HG02588 (cell line): ENCODE results near the gene SLC6A5.

Experiments used
- ATAC-seq: cut with Tn5 transposase; IDR thresholded peaks from one replicate; pipeline ENCODE4 v1.9.1; 2021; ENCODE audit warnings: mild to moderate bottlenecking, moderate library complexity; ENCODE audit not compliant: unreplicated experiment

Gene SLC6A5

GRCh38 chr11:20596205-20597153, 2.9 kb upstream of the SLC6A5 start:
- ATAC-seq: no peak

DNA sequence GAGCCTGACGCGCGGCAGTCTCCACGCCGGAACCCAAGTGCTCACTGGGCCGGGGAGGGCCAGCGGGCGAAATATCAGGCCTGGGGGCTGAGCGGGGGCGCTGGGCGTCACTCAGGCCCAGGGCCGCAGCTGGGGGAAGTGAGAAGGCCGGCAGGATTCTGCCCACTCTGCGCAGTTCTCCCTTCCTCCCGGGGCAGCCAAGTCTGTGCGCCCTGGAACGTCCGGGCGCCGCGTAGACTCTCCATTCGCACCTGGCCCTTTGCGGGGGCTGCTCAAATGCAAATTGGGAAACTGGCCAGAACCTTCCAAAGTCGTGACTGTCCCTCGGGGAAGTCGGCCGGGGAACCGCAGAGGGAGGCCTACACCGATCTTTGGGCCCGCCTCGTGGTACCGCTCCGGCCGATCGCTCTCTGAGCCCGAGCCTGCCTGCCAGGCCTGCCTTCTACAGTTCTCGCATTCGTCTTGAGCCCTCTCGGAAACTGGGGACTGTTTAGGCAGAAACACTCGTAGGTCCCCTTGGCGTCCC, 2.2 kb upstream of the SLC6A5 start:
- no peak for ATAC-seq

DNA sequence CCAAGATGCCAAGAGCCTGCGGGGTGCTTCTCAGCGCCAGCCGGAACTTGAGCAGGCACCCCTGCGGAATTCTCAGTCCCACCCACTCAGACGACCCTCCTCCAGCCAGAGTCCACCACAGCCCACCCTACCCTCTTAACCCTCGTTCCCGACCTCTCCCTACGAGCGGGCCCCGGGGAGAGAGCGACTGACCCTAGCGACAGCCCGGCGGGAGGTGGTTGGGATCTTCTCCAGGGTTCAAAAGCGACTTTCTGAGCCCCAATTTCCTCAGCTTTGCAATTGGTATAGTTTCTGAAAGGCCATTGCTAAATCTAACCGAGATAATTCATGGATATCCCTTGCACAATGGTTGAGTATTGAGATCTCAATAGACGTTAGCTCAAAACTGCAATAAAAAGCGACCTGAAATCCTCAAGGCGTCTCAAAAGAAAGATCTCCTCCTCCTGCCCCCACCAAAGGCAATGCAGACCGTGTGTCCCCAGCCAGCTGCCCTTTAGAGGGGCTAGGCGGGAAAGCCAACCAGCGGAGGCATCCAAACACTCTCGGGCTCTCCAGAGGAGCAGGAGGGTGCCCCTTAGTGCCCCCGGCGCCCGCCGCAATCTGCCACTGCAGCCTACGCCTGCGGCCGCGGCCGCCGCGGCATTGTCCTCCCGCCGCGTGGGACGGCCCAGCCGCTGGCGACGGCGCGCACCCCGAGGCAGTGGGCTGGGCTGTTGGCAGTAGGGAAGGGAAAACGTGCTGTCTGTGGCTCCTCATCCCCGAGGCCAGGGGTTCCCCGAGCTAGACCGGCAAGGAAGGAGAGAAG, 1.5 kb upstream of the SLC6A5 start:
- no peak for ATAC-seq

- no peak for ATAC-seq
These were observed 916 bp upstream of the SLC6A5 start for GRCh38 chr11:20598492-20598891.

DNA sequence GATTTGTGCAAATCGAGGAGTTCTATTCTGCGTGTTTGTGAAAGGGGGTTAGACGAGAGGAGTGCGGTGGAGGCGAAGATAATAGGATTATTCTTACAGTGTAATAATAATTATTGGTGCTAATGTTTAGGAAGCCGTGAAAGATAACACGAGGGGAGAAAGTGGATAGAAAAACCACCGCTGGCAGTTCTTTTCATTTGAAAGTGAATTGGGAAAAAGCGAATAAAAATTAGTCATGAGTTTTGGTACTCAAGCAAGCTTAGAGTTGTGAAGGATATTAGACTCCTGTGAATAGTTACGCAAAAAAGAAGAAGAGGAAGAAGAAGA, 575 bp downstream of the SLC6A5 start:
- no peak for ATAC-seq

DNA sequence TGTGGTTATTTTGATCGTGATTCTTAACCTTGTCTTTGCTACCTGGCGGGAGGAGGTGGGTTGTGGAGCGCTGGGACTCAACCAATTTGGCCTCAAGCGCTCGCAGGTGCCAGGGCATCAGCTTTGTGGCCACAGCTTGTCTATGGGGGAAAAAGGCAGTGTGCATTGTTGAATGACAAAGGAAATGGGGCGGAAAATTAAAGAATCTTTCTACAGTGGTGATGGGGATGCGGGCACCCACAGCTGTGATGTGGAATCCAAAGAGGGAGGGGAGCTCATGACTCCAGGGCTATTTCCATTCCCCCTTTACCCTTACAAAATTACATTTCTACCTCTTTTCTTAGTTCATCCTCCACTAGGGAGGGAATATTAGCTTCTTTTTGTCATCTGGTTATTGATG, 1.1 kb downstream of the SLC6A5 start:
- ATAC-seq: no peak

DNA sequence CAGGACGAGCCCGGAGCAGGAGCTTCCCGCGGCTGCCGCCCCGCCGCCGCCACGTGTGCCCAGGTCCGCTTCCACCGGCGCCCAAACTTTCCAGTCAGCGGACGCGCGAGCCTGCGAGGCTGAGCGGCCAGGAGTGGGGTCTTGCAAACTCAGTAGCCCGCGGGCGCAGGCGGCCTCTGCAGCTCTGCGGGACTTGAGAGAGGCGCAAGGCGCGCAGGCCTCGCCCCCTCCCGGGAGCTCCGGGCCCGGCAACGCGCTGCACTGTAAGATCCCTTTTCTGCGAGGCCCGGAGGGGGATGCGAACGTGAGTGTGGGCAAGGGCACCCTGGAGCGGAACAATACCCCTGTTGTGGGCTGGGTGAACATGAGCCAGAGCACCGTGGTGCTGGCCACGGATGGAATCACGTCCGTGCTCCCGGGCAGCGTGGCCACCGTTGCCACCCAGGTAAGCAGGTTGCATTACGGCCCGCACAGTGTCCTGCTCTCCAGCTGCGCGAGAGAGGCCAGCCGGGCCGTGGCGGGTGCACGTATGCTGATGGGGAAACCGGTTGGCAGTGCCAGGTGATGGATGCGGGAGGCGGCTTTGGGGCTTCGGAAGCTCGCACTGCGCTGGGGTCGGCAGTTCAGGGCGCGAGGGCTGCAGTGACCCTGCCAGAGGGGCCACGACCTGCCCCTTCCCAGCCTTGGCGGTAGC, 2.0 kb downstream of the SLC6A5 start:
- ATAC-seq: no peak

- ATAC-seq: no peak
These were observed 4.9 kb downstream of the SLC6A5 start for GRCh38 chr11:20604295-20604803.

DNA sequence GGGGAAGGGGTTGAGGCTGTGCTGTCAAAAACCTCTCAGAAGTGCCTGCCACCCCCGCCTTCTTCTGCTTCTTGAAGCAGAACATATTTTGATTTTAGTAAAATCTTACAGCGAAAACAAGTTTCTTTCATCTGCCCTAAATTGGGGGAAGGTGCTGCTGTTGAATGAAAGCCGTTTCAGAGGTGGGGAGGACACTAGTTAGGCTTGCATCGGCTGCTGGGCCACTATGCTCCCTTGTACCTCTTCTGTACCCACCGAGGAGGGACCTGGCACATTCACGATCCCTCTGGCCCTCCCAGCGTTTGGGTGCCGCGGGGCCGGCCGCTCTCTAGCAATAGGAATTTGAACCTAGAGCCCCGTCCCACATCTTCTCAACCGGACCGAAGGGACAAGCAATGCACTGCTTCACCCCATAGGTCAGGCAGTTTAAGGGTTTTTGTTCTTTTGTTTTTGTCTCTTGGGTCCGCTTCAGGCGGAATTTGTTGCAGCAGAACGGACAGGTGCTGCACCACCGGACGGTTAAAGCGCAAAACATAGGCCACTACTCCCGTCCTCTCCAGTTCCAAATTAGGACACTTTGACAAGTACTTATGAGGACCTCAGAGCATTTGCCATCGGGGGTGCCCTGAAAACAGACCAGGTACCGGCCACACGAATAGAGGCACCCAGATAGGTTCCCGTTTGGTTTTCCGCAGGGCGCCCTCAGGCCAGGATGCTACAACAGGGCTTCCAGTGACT, 5.6 kb downstream of the SLC6A5 start:
- no peak for ATAC-seq

GRCh38 chr11:20605602-20606091, 6.2 kb downstream of the SLC6A5 start:
- no peak for ATAC-seq

DNA sequence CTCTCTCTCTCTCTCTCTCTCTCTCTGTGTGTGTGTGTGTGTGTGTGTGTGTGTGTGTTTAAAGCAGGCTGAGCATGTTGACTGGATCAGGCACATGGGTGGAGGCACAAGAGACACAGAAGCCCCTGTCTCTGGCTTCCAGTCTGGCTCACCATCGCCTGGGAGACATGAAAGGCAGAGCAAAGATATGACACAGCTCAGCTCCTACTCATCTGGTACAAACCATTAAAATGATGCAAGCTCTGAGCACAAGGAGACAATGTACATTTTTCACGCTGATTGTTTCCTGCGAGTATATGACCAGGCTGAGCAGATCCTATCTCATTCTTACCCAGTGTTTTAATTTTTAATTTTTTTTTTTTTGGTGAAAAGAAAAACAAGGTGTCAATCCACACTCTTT, 9.5 kb downstream of the SLC6A5 start:
- no peak for ATAC-seq

DNA sequence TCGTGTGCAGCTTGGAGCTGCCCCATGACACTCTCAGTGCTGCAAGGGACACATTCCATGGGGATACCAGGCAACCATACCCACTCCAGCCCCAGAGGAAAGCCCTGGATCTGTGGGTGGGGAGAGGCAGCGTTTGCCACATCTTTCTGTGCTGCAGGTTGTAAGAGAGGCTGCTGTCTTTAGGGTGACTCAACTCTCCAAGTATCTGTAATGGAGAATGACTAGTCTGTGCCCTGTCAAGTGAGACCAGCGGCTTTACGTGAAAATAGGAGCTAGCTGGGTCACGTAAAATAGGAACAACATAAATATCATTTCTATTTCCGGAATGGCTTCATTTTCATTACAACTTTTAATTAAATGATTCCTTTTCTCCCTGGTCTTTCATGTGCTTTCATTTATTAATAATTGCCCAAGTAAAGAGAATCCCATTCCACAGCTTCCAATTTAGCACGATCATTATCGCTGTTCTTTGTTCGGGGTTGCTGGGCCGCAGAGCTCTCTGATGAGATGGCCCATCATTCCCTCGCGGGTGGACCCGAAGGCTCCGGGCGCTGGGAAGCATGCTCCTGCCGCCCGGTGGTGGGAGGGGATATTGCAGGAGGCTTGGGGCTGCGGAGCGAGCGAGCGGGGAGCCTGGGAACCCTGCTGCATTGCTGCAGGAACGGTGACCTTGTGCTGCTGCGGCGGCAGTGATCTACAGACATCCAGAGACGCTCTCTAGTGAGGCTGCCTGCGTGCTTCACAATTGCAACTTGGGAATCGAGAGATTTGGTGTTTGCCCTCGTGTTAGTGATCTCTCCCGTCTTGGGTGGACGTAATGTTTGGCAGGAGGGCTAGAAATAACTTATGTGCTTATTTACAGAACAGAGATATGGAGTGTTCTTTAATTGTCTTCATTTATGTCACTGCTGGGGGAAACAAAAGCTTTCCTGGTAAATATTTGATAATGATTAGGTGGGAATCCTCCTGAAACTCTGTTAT, 10.6 kb downstream of the SLC6A5 start:
- ATAC-seq: peak; percentile 96

DNA sequence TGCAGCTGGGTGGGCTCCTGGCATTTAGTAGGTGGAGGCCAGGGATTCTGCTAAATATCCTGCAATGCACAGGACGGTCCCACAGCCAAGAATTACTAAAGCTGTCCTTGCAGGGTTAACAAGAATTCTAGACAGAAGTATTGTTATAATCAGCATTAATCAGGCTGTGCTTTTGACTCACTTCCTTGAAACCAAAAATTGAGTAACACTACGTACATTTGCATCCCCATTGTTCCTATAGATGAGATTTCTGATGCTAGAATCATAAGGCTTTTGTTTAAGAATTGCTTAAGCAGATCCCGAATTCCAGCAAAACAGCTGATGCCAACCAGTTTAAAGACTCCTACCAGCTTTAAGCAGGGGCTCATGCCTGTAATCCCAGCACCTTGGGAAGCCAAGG, 11.4 kb downstream of the SLC6A5 start:
- ATAC-seq: no peak

GRCh38 chr11:20611445-20611844, 12.0 kb downstream of the SLC6A5 start:
- no peak for ATAC-seq

- no peak for ATAC-seq
These were observed 12.5 kb downstream of the SLC6A5 start for GRCh38 chr11:20611892-20612291.

DNA sequence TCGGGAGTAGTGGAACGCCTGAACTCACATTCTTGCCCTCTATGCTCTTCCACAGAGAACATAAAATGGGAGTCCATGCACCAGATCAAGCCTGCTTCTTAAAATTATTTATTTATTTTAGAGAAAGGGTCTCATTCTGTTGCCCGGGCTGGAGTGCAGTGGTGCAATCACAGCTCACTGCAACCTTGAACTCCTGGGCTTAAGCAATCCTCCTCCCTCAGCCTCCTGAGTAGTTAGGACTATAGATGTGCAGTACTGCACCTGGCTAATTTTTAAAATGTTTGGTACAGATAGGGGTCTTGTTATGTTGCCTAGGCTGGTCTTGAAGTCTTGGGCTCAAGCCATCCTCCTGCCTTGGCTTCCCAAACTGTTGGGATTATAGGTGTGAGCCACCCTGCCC, 13.0 kb downstream of the SLC6A5 start:
- ATAC-seq: no peak

DNA sequence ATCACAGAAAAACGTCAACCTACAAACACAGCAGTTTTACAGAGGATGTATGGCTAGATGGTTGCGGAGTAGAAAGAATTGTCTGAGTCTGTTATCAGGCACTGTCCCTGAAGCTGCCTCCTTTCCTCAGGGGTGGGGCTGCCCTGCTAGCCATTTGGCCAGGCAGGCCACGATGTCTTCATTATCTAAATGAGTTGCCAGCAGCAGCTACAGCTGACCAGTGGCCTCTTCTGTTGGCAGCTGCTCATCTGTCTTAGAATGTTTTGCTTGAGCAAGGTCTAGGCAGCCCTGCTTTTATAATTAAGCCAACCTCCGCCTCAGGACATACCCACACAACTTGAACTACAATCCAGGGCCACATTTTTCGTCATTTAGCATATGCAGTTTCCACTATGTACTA, 17.5 kb downstream of the SLC6A5 start:
- no peak for ATAC-seq

GRCh38 chr11:20617346-20618005, 18.1 kb downstream of the SLC6A5 start:
- no peak for ATAC-seq

DNA sequence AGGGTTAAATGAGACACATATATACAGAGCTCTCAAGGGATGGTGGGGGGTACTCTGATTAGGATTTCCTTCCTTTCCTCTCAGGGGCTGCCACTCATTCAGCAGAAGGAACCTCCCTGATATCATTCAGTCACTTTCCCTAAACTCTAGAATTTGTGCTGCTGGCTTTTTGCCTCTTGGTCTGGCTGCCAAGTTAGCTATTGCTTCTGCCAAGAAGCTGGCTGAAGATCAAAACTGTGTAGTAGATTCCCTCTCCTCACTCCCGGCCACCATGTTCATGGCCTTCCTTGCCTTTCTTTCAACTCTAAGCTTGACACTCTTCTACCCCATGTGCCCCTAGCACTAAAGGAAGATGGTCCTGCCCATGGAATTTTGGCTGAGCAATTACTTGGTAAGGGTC, 18.7 kb downstream of the SLC6A5 start:
- no peak for ATAC-seq
